Measurements from ENCODE around the gene POLRMT. TPM values are rescaled to one million over a fixed set of nuclear protein-coding genes. Genes with fewer than 3 reads are reported as not detected.

Gene POLRMT
- total RNA-seq, 1 donor from 2014 or later, result 71.1 TPM

GRCh38 chr19:583198-583967 lies 50.0 kb downstream of the POLRMT start:
- H3K4me3 Mint-ChIP-seq, result peak overlapping the region; percentile 59
- no peaks in the 10 kb centered on the region for H3K36me3 Mint-ChIP-seq (ENCODE audit: low read depth)
- H3K4me1 Mint-ChIP-seq, result peaks cover 8% of the 10 kb centered on the region
- peaks cover 28% of the 10 kb centered on the region for H3K27me3 Mint-ChIP-seq (ENCODE audit: low read depth)
- H3K9me3 Mint-ChIP-seq, result no peaks in the 10 kb centered on the region
- no peak overlapping the region for H3K27ac Mint-ChIP-seq (ENCODE audit: unreplicated experiment)
- TF ChIP-seq, protein P1, sequence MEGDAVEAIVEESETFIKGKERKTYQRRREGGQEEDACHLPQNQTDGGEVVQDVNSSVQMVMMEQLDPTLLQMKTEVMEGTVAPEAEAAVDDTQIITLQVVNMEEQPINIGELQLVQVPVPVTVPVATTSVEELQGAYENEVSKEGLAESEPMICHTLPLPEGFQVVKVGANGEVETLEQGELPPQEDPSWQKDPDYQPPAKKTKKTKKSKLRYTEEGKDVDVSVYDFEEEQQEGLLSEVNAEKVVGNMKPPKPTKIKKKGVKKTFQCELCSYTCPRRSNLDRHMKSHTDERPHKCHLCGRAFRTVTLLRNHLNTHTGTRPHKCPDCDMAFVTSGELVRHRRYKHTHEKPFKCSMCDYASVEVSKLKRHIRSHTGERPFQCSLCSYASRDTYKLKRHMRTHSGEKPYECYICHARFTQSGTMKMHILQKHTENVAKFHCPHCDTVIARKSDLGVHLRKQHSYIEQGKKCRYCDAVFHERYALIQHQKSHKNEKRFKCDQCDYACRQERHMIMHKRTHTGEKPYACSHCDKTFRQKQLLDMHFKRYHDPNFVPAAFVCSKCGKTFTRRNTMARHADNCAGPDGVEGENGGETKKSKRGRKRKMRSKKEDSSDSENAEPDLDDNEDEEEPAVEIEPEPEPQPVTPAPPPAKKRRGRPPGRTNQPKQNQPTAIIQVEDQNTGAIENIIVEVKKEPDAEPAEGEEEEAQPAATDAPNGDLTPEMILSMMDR (conservative IDR thresholded peaks at IDR 0.05), result no peak
- DNase-seq (ENCODE audit: low read depth, low spot score), result no peak

DNA sequence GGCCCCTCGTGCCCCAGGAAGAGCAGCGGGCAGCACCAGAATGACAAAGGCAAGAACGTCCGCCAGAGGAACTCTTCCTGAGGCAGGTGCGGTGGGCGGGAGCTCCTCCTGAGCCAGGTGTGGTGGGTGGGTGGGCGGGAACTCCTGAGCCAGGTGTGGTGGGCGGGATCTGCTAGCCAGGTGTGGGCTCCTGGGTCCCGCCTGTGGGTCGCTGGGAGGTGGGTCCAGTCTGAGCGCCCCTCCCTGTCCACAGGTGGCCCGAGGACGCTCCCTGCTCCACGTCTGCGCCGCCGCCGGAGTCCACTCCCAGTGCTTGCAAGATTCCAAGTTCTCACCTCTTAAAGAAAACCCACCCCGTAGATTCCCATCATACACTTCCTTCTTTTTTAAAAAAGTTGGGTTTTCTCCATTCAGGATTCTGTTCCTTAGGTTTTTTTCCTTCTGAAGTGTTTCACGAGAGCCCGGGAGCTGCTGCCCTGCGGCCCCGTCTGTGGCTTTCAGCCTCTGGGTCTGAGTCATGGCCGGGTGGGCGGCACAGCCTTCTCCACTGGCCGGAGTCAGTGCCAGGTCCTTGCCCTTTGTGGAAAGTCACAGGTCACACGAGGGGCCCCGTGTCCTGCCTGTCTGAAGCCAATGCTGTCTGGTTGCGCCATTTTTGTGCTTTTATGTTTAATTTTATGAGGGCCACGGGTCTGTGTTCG lies 50.7 kb downstream of the POLRMT start:
- H3K27ac Mint-ChIP-seq (ENCODE audit: unreplicated experiment), result no peak overlapping the region
- peak overlapping the region; percentile 47 for H3K4me3 Mint-ChIP-seq
- peaks cover 8% of the 10 kb centered on the region for H3K4me1 Mint-ChIP-seq
- TF ChIP-seq, protein P1 (conservative IDR thresholded peaks at IDR 0.05), result no peak
- no peaks in the 10 kb centered on the region for H3K36me3 Mint-ChIP-seq (ENCODE audit: low read depth)
- no peak for DNase-seq (ENCODE audit: low read depth, low spot score)
- H3K9me3 Mint-ChIP-seq, result no peaks in the 10 kb centered on the region
- peaks cover 20% of the 10 kb centered on the region for H3K27me3 Mint-ChIP-seq (ENCODE audit: low read depth)

- H3K36me3 Mint-ChIP-seq (ENCODE audit: low read depth), result no peaks in the 10 kb centered on the region
- H3K4me3 Mint-ChIP-seq, result no peak overlapping the region
- no peak overlapping the region for H3K27ac Mint-ChIP-seq (ENCODE audit: unreplicated experiment)
- no peaks in the 10 kb centered on the region for H3K9me3 Mint-ChIP-seq
- peaks cover 8% of the 10 kb centered on the region for H3K4me1 Mint-ChIP-seq
- H3K27me3 Mint-ChIP-seq (ENCODE audit: low read depth), result peaks cover 14% of the 10 kb centered on the region
- DNase-seq (ENCODE audit: low read depth, low spot score), result no peak
- TF ChIP-seq, protein P1 (conservative IDR thresholded peaks at IDR 0.05), result no peak
Observed at GRCh38 chr19:581399-582111, 51.8 kb downstream of the POLRMT start.

DNA sequence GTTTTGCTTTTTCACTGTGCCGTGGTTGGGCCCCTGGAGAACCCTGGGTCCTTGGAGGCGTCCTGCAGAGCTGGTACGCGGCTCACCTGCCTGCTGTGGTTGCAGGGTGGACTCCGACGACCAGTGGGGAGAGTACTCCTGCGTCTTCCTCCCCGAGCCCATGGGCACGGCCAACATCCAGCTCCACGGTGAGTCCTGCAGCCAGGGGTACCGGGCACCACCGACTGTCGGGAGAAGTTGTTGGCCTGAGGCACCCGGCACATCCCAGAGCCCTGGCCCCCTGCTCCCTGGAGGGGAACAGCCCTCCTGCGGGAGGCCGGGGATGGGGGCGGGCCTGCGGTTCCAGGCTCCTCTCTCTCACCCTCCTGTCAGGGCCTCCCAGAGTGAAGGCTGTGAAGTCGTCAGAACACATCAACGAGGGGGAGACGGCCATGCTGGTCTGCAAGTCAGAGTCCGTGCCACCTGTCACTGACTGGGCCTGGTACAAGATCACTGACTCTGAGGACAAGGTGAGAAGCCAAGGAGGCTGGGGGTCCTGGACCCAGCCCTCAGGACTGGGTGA lies 53.0 kb downstream of the POLRMT start:
- H3K27ac Mint-ChIP-seq (ENCODE audit: unreplicated experiment), result no peak overlapping the region

GRCh38 chr19:579842-580155 lies 53.5 kb downstream of the POLRMT start:
- TF ChIP-seq, protein P1 (conservative IDR thresholded peaks at IDR 0.05), result no peak
- Mint-ChIP-seq H3K27ac (ENCODE audit: unreplicated experiment) (no peak overlapping the region), H3K27me3 (ENCODE audit: low read depth) (peaks cover 3% of the 10 kb centered on the region), H3K36me3 (ENCODE audit: low read depth) (no peaks in the 10 kb centered on the region), H3K9me3 (no peaks in the 10 kb centered on the region), H3K4me1 (peaks cover 8% of the 10 kb centered on the region), H3K4me3 (no peak overlapping the region)
- DNase-seq (ENCODE audit: low read depth, low spot score), result no peak

More for the DNA sequence above, 53.0 kb downstream of the POLRMT start:
- Mint-ChIP-seq H3K4me1 (peaks cover 8% of the 10 kb centered on the region), H3K27me3 (ENCODE audit: low read depth) (peaks cover 6% of the 10 kb centered on the region), H3K4me3 (no peak overlapping the region), H3K36me3 (ENCODE audit: low read depth) (no peaks in the 10 kb centered on the region), H3K9me3 (no peaks in the 10 kb centered on the region)
- TF ChIP-seq, protein P1 (conservative IDR thresholded peaks at IDR 0.05), result no peak
- no peak for DNase-seq (ENCODE audit: low read depth, low spot score)
